LoVo (cell line): Measurements from ENCODE around the gene FIGN.

Experiments used
- DNase-seq: peaks from one replicate; pipeline ENCODE4 v3.0.0-alpha.2; 2016; ENCODE audit warnings: low spot score

Gene FIGN

GRCh38 chr2:163708265-163708664 is 27.5 kb downstream of the FIGN start:
- no peak for DNase-seq

GRCh38 chr2:163703386-163703785 is 32.4 kb downstream of the FIGN start:
- no peak for DNase-seq

GRCh38 chr2:163701399-163702195 is 34.2 kb downstream of the FIGN start:
- no peak for DNase-seq

- no peak for DNase-seq
These were observed 37.0 kb downstream of the FIGN start for GRCh38 chr2:163698857-163699256.

GRCh38 chr2:163697846-163698637 is 37.8 kb downstream of the FIGN start:
- DNase-seq = no peak

GRCh38 chr2:163697429-163697828 is 38.4 kb downstream of the FIGN start:
- no peak for DNase-seq

GRCh38 chr2:163693484-163693883 is 42.3 kb downstream of the FIGN start:
- DNase-seq = no peak

GRCh38 chr2:163692611-163693482 is 43.0 kb downstream of the FIGN start:
- no peak for DNase-seq

GRCh38 chr2:163692081-163692480 is 43.7 kb downstream of the FIGN start:
- DNase-seq = no peak

- no peak for DNase-seq
These were observed 44.9 kb downstream of the FIGN start for GRCh38 chr2:163690896-163691295.

GRCh38 chr2:163687217-163687616 is 48.6 kb downstream of the FIGN start:
- DNase-seq = no peak

- no peak for DNase-seq
These were observed 49.5 kb downstream of the FIGN start for GRCh38 chr2:163686289-163686688.

GRCh38 chr2:163682695-163683094 is 53.1 kb downstream of the FIGN start:
- no peak for DNase-seq

- no peak for DNase-seq
These were observed 54.1 kb downstream of the FIGN start for GRCh38 chr2:163681745-163682144.

GRCh38 chr2:163675388-163675787 is 60.4 kb downstream of the FIGN start:
- DNase-seq = no peak

GRCh38 chr2:163673522-163673921 is 62.3 kb downstream of the FIGN start:
- no peak for DNase-seq

- no peak for DNase-seq
These were observed 64.9 kb downstream of the FIGN start for GRCh38 chr2:163670929-163671328.

GRCh38 chr2:163669506-163669905 is 66.3 kb downstream of the FIGN start:
- DNase-seq = no peak

- no peak for DNase-seq
These were observed 68.5 kb downstream of the FIGN start for GRCh38 chr2:163667064-163667887.

GRCh38 chr2:163665817-163666216 is 70.0 kb downstream of the FIGN start:
- DNase-seq = no peak

GRCh38 chr2:163665051-163665450 is 70.8 kb downstream of the FIGN start:
- no peak for DNase-seq

- no peak for DNase-seq
These were observed 71.2 kb downstream of the FIGN start for GRCh38 chr2:163664610-163665009.
